Endothelial cell (in vitro differentiated cells): ENCODE measurements around the gene DIAPH2. TPM values are rescaled to one million over a fixed set of nuclear protein-coding genes. Genes with fewer than 3 reads are reported as not detected.

Experiments
- DNase-seq: peaks from one replicate; pipeline ENCODE4 v3.0.0; 2021; ENCODE audit warnings: low spot score
- H3K27ac Mint-ChIP-seq: one replicate; pipeline ENCODE4 v1.8.0; 2021; ENCODE audit warnings: mixed read lengths, inconsistent platforms; ENCODE audit not compliant: unreplicated experiment
- H3K27me3 Mint-ChIP-seq: one replicate; pipeline ENCODE4 v1.8.0; 2021; ENCODE audit warnings: mild to moderate bottlenecking, moderate library complexity, mixed read lengths, inconsistent platforms; ENCODE audit not compliant: unreplicated experiment
- H3K36me3 Mint-ChIP-seq: one replicate; pipeline ENCODE4 v1.8.0; 2021; ENCODE audit warnings: mild to moderate bottlenecking, low read depth, mixed read lengths, inconsistent platforms; ENCODE audit not compliant: unreplicated experiment
- H3K4me1 Mint-ChIP-seq: one replicate; pipeline ENCODE4 v1.8.0; 2021; ENCODE audit warnings: mild to moderate bottlenecking, mixed read lengths, inconsistent platforms; ENCODE audit not compliant: unreplicated experiment
- H3K4me3 Mint-ChIP-seq: one replicate; pipeline ENCODE4 v1.8.0; 2021; ENCODE audit warnings: mild to moderate bottlenecking, mixed read lengths, inconsistent platforms; ENCODE audit not compliant: unreplicated experiment
- H3K9me3 Mint-ChIP-seq: one replicate; pipeline ENCODE4 v1.8.0; 2021; ENCODE audit warnings: mixed read lengths, inconsistent platforms; ENCODE audit not compliant: unreplicated experiment
- CTCF ChIP-seq: fragments of 200-600 bp; sonication (generic); IDR thresholded peaks from one replicate; pipeline ENCODE4 v1.5.0; 2021; ENCODE audit warnings: antibody characterized with exemption; ENCODE audit not compliant: unreplicated experiment
- total RNA-seq: library from RNA; stranded (reverse); fragmentation: NEBNext Ultra II Directional; extraction: Animal tissue kit (Norgen Biotek cat#: 25700); gene quantifications from one replicate; pipeline ENCODE4 v1.2.1, GENCODE V29; 2021; ENCODE audit not compliant: unreplicated experiment

DIAPH2 gene
- total RNA-seq, 1 donor from 2014 or later = 45.3 TPM

GRCh38 chrX:96685210-96686099 is 813 bp downstream of the DIAPH2 start:
- peak; percentile 11 for DNase-seq
- Mint-ChIP-seq H3K27me3 (no peaks in the 10 kb centered on the region), H3K36me3 (no peaks in the 10 kb centered on the region), H3K9me3 (no peaks in the 10 kb centered on the region), H3K4me3 (peak overlapping the region; percentile 96), H3K4me1 (peaks cover 7% of the 10 kb centered on the region), H3K27ac (peak overlapping the region; percentile 64)
- no peak for TF ChIP-seq CTCF

GRCh38 chrX:96687776-96688175 is 3.1 kb downstream of the DIAPH2 start:
- peaks cover 7% of the 10 kb centered on the region for H3K4me1 Mint-ChIP-seq

GRCh38 chrX:96688789-96689188 is 4.1 kb downstream of the DIAPH2 start:
- H3K9me3 Mint-ChIP-seq = no peaks in the 10 kb centered on the region
- peaks cover 7% of the 10 kb centered on the region for H3K4me1 Mint-ChIP-seq
- H3K27me3 Mint-ChIP-seq = no peaks in the 10 kb centered on the region
- H3K36me3 Mint-ChIP-seq = no peaks in the 10 kb centered on the region
- no peak for TF ChIP-seq CTCF
- no peak for DNase-seq
- no peak overlapping the region for H3K4me3 Mint-ChIP-seq
- H3K27ac Mint-ChIP-seq = no peak overlapping the region

More at GRCh38 chrX:96687776-96688175, 3.1 kb downstream of the DIAPH2 start:
- H3K4me3 Mint-ChIP-seq = no peak overlapping the region
- TF ChIP-seq CTCF = no peak
- no peaks in the 10 kb centered on the region for H3K9me3 Mint-ChIP-seq
- no peaks in the 10 kb centered on the region for H3K27me3 Mint-ChIP-seq
- DNase-seq = no peak
- no peak overlapping the region for H3K27ac Mint-ChIP-seq
- H3K36me3 Mint-ChIP-seq = no peaks in the 10 kb centered on the region

GRCh38 chrX:96689991-96690390 is 5.3 kb downstream of the DIAPH2 start:
- no peak for DNase-seq
- TF ChIP-seq CTCF = no peak
- H3K4me3 Mint-ChIP-seq = no peak overlapping the region
- no peaks in the 10 kb centered on the region for H3K9me3 Mint-ChIP-seq
- H3K36me3 Mint-ChIP-seq = no peaks in the 10 kb centered on the region
- peaks cover 7% of the 10 kb centered on the region for H3K4me1 Mint-ChIP-seq
- no peak overlapping the region for H3K27ac Mint-ChIP-seq
- no peaks in the 10 kb centered on the region for H3K27me3 Mint-ChIP-seq

- Mint-ChIP-seq H3K27me3 (no peaks in the 10 kb centered on the region), H3K4me3 (no peak overlapping the region), H3K27ac (no peak overlapping the region), H3K9me3 (no peaks in the 10 kb centered on the region), H3K36me3 (no peaks in the 10 kb centered on the region), H3K4me1 (peaks cover 3% of the 10 kb centered on the region)
- no peak for DNase-seq
- TF ChIP-seq CTCF = no peak
These were observed 7.8 kb downstream of the DIAPH2 start for GRCh38 chrX:96692454-96692853.
